Activated CD4-positive, alpha-beta T cell treated with anti-CD3 and anti-CD28 coated beads, Interleukin-2, amount 50 U/mL, for 4 hours (primary cell): Measurements from ENCODE around the gene LMO7.

Experiments
- DNase-seq, 2 experiments: peaks; one replicate each; pipeline ENCODE4 v3.0.0-alpha.2; 2020

LMO7 gene

GRCh38 chr13:75908141-75908540, 272.0 kb downstream of the LMO7 start:
- DNase-seq: no peak
